Brain microvascular endothelial cell (primary cell): Measurements from ENCODE around the gene MARVELD1.

ENCODE experiments used
- DNase-seq: peaks from one replicate; pipeline ENCODE4 v3.0.0-alpha.2; 2020
- H3K27ac ChIP-seq: fragments of 250-450 bp; sonication (Bioruptor Pico); 2 replicates; pipeline ENCODE4 v1.5.1; 2020; ENCODE audit warnings: mild to moderate bottlenecking, moderate library complexity
- H3K27me3 ChIP-seq: fragments of 250-450 bp; sonication (Bioruptor Pico); replicated peaks from 2 replicates; pipeline ENCODE4 v1.5.1; 2020; ENCODE audit warnings: mild to moderate bottlenecking
- H3K36me3 ChIP-seq: fragments of 250-450 bp; sonication (Bioruptor Pico); replicated peaks from 2 replicates; pipeline ENCODE4 v1.5.1; 2020; ENCODE audit warnings: mild to moderate bottlenecking
- H3K4me3 ChIP-seq: 2 replicates; pipeline ENCODE4 v1.5.1; 2011; ENCODE audit warnings: low read depth, mild to moderate bottlenecking, control low read depth, low read length, moderate library complexity
- CTCF ChIP-seq: IDR thresholded peaks from 2 replicates; pipeline ENCODE4 v1.5.1; 2011; ENCODE audit warnings: low read depth, mild to moderate bottlenecking, moderate library complexity, low read length, control low read depth, inconsistent platforms; ENCODE audit errors: missing control alignments
- in situ Hi-C: cut with HindIII; loops from 2 replicates; pipeline ENCODE4 v1.10.0; 2017; ENCODE audit warnings: low sequenced_read_pairs, low pct_ligation_motif_present

Gene MARVELD1

GRCh38 chr10:97738616-97739015, 25.1 kb downstream of the MARVELD1 start:
- TF ChIP-seq CTCF: no peak
- Histone ChIP-seq H3K27ac (no peak overlapping the region), H3K4me3 (no peak overlapping the region), H3K27me3 (no peaks in the 10 kb centered on the region), H3K36me3 (peaks cover 17% of the 10 kb centered on the region)
- in situ Hi-C loops: no loop called here
- no peak for DNase-seq

GRCh38 chr10:97740613-97741012, 27.1 kb downstream of the MARVELD1 start:
- no peak for DNase-seq
- Histone ChIP-seq H3K27ac (no peak overlapping the region), H3K27me3 (no peaks in the 10 kb centered on the region), H3K36me3 (peaks cover 30% of the 10 kb centered on the region), H3K4me3 (no peak overlapping the region)
- TF ChIP-seq CTCF: no peak
- in situ Hi-C loops: no loop called here

- TF ChIP-seq CTCF: no peak
- DNase-seq: no peak
- Histone ChIP-seq H3K4me3 (no peak overlapping the region), H3K36me3 (peaks cover 44% of the 10 kb centered on the region), H3K27me3 (no peaks in the 10 kb centered on the region), H3K27ac (no peak overlapping the region)
- in situ Hi-C loops: no loop called here
Measured at GRCh38 chr10:97743169-97743943, 29.8 kb downstream of the MARVELD1 start.

- in situ Hi-C loops: no loop called here
- no peak for TF ChIP-seq CTCF
- H3K27me3 ChIP-seq: no peaks in the 10 kb centered on the region
- no peak for DNase-seq
- H3K27ac ChIP-seq: no peak overlapping the region
- no peak overlapping the region for H3K4me3 ChIP-seq
- peaks cover 50% of the 10 kb centered on the region for H3K36me3 ChIP-seq
Measured at GRCh38 chr10:97744405-97745035, 31.0 kb downstream of the MARVELD1 start.

- H3K27ac ChIP-seq: no peak overlapping the region
- no peak overlapping the region for H3K4me3 ChIP-seq
- peaks cover 67% of the 10 kb centered on the region for H3K36me3 ChIP-seq
- H3K27me3 ChIP-seq: no peaks in the 10 kb centered on the region
- in situ Hi-C loops: no loop called here
- no peak for DNase-seq
- no peak for TF ChIP-seq CTCF
Measured at GRCh38 chr10:97747573-97747972, 34.0 kb downstream of the MARVELD1 start.
